HFFc6 (cell line): ENCODE measurements around the gene ECI2. TPM values are rescaled to one million over a fixed set of nuclear protein-coding genes. Genes with fewer than 3 reads are reported as not detected.

Source experiments
- DNase-seq: peaks from one replicate; pipeline ENCODE4 v3.0.0-alpha.2; 2018
- H3K27ac Mint-ChIP-seq: 2 replicates; pipeline ENCODE4 v1.8.0; 2020; ENCODE audit warnings: mild to moderate bottlenecking, mixed read lengths
- H3K27me3 Mint-ChIP-seq: 2 replicates; pipeline ENCODE4 v1.8.0; 2021; ENCODE audit warnings: mild to moderate bottlenecking, moderate library complexity, mixed read lengths; ENCODE audit not compliant: insufficient read depth
- H3K36me3 Mint-ChIP-seq: 2 replicates; pipeline ENCODE4 v1.8.0; 2021; ENCODE audit warnings: low read depth, mixed read lengths
- H3K4me1 Mint-ChIP-seq: 2 replicates; pipeline ENCODE4 v1.8.0; 2020; ENCODE audit warnings: low read depth, mixed read lengths
- H3K4me3 Mint-ChIP-seq: 2 replicates; pipeline ENCODE4 v1.8.0; 2020; ENCODE audit warnings: mild to moderate bottlenecking, moderate library complexity, mixed read lengths
- H3K9me3 Mint-ChIP-seq: 2 replicates; pipeline ENCODE4 v1.8.0; 2020; ENCODE audit warnings: mild to moderate bottlenecking, mixed read lengths
- total RNA-seq, 6 experiments: library from RNA; stranded (reverse); fragmentation: NEBNext Ultra II Directional; extraction: Animal tissue kit (Norgen Biotek cat#: 25700); gene quantifications; 2 replicates in 1 of 6; 3 replicates in 5 of 6; pipeline ENCODE4 v1.2.3, GENCODE V29; 2021
- TF ChIP-seq, protein P1 (sequence below): fragments of 200-600 bp; sonication (generic); IDR thresholded peaks from 2 replicates; pipeline ENCODE4 v1.5.0; 2021; ENCODE audit warnings: antibody characterized with exemption, mild to moderate bottlenecking

Gene ECI2
- total RNA-seq, 6 experiments from 2014 or later = 84.1 to 107 (median 102) TPM

DNA sequence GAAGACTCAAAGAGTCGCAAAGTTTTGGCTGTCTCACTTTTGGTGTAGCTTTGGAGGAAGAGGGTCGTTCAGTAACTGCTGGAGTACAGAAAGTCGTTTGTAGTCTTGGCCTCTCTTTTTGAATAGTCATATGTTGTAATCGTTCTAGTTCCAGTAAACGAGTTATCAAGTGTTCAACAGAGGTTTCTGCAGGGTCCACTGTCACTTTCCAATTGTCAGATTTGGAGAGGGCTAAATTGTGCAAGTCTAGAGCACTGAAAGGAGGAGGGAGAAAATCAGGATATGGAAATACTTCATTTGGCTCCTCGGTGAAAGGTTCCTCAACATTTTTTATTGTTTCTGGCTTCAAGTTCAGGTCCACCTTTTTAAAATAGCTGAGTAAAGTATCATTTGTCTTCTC is 66.2 kb downstream of the ECI2 start:
- no peak overlapping the region for H3K4me3 Mint-ChIP-seq
- no peaks in the 10 kb centered on the region for H3K9me3 Mint-ChIP-seq
- DNase-seq = no peak
- no peaks in the 10 kb centered on the region for H3K4me1 Mint-ChIP-seq
- no peak overlapping the region for H3K27ac Mint-ChIP-seq
- TF ChIP-seq, protein P1, sequence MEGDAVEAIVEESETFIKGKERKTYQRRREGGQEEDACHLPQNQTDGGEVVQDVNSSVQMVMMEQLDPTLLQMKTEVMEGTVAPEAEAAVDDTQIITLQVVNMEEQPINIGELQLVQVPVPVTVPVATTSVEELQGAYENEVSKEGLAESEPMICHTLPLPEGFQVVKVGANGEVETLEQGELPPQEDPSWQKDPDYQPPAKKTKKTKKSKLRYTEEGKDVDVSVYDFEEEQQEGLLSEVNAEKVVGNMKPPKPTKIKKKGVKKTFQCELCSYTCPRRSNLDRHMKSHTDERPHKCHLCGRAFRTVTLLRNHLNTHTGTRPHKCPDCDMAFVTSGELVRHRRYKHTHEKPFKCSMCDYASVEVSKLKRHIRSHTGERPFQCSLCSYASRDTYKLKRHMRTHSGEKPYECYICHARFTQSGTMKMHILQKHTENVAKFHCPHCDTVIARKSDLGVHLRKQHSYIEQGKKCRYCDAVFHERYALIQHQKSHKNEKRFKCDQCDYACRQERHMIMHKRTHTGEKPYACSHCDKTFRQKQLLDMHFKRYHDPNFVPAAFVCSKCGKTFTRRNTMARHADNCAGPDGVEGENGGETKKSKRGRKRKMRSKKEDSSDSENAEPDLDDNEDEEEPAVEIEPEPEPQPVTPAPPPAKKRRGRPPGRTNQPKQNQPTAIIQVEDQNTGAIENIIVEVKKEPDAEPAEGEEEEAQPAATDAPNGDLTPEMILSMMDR = no peak
- peaks cover 21% of the 10 kb centered on the region for H3K36me3 Mint-ChIP-seq
- H3K27me3 Mint-ChIP-seq = no peaks in the 10 kb centered on the region

DNA sequence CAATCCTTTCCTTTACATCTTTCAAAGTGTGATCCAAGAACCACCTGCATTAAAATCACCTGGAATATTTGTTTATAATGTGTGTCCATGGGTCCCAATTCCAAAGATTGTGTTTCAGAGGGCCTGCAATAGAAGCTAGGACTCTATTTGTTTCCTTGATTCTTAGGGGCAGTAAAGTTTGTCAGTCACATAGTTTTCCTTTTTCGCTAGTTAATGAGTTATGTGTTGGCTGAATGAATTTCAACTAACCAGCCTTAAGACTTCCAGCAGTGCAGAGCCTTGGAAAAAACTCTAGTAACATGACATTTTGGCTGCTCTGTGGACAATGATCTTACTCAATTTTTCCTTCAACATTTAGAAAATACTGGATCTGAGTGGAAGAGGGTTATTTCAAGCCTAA is 67.7 kb downstream of the ECI2 start:
- DNase-seq = no peak
- Mint-ChIP-seq H3K4me3 (no peak overlapping the region), H3K27me3 (no peaks in the 10 kb centered on the region), H3K9me3 (no peaks in the 10 kb centered on the region), H3K36me3 (peaks cover 34% of the 10 kb centered on the region), H3K27ac (no peak overlapping the region), H3K4me1 (no peaks in the 10 kb centered on the region; the same call in 1 of the 2 replicates)
- TF ChIP-seq, protein P1 = no peak

DNA sequence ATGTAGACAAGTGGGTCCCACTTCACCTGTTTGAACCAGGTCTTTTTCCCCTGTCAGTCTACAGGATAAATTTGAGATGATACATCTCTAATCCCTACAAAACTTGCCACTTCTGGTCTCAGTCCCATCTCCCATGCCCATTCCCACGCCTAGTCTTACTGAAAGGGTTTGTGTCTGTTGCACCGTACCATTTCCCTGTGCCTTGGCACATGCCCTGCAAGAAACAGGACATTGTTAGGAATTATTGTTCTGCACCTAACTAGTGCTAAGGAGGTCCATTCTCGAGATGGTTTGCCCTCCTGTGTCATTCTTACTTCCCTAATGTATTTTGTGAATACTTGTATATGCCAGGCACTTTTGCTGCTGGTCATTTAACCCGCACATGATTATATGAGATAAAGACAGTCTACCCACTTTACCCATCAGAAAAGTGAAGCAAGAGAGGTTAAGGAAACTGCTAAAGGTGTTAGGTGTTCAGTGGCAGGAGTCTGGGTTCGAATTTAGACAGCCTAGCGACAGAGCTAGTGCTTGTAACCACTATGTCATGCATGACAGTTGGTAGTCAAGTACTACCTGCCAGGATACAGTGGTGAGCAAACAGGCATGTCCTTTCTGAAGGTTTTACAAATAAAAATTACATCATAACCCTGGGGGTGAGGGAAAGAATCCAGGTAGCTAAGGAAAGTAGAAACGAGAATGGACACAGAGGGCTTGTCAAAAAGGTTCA is 69.2 kb downstream of the ECI2 start:
- Mint-ChIP-seq H3K27me3 (no peaks in the 10 kb centered on the region), H3K27ac (no peak overlapping the region), H3K4me1 (no peaks in the 10 kb centered on the region; the same call in 1 of the 2 replicates), H3K9me3 (no peaks in the 10 kb centered on the region), H3K36me3 (peaks cover 34% of the 10 kb centered on the region), H3K4me3 (no peak overlapping the region)
- TF ChIP-seq, protein P1 = no peak
- DNase-seq = no peak

Other genes with a start within 250 kb of the ECI2 start
- not detected for gene FAM217A, start 56.4 kb downstream of the ECI2 start, total RNA-seq